Activated CD4-positive, alpha-beta T cell treated with anti-CD3 and anti-CD28 coated beads, Interleukin-10, Interleukin-2, amounts not matched to agents 100 ng/mL and 50 ng/mL, durations not matched to agents 16 hours and 8 hours (primary cell): ENCODE data around the gene CCNYL1.
"Not testable (repeated sequence)": the region's sequence is repeated elsewhere in the genome, so short reads cannot be mapped to it uniquely, and the experiment has no call there.

Source experiments
- DNase-seq: peaks from one replicate; pipeline ENCODE4 v3.0.0-alpha.2; 2020

CCNYL1 gene

DNA sequence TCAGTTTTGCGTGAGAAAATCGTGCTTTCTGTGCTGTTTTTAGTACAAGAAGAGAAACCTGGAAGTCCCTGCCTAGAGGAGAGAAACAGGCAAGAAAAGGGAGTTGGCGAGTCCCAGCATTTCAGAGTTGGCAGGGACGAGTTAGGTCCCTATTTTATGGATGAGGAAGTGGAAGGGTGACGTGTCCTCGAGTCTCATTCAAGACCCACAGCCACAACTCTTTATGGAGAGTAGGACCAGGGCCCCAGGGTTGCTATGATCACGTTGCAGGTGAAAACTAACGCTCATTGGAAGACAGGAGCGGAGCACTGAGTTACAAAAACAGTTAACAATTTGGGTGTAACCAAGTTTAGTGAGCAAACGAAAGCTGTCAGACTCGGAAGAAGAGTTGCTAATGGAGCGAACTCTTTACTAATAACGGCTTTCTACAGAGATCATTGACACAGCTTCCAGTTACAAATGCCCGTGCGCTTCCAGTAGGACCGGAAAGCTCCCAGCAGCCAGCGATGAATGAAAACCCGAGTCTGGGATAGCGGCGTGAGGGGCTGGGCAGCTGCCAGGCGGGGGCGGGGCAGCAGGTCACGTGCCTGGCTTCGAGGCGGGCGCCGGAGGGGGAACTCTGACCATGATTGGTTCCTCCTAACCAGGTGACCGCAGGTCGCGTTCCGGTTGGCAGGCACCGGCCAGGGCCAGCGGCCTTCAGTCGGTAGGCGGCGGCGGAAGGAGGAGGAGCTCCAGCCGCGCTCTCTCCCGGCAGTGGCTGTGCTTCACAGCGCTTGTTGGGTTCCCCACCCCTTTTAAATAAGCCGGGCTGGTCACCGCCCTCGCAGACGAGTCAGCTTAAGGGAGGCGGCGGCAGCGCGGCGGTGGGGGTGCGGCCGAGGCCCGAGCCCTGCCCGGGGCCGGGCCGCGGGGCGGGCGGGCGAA, at the start of gene CCNYL1:
Gene CCNYL1, plus strand, starts transcription at position 827 of the 927 bp plus-strand sequence. CDS start 257 bp downstream, outside the sequence.
- peak; percentile 99 for DNase-seq

- DNase-seq: peak; percentile 9
Measured at GRCh38 chr2:207662203-207662602, 49.2 kb upstream of the CCNYL1 start.

GRCh38 chr2:207663870-207664545, 47.4 kb upstream of the CCNYL1 start:
- no peak for DNase-seq

- no peak for DNase-seq
Measured at GRCh38 chr2:207670887-207671286, 40.6 kb upstream of the CCNYL1 start.

- DNase-seq: no peak
Measured at GRCh38 chr2:207673431-207673830, 38.0 kb upstream of the CCNYL1 start.

- no peak for DNase-seq
Measured at GRCh38 chr2:207674266-207674774, 37.1 kb upstream of the CCNYL1 start.

DNA sequence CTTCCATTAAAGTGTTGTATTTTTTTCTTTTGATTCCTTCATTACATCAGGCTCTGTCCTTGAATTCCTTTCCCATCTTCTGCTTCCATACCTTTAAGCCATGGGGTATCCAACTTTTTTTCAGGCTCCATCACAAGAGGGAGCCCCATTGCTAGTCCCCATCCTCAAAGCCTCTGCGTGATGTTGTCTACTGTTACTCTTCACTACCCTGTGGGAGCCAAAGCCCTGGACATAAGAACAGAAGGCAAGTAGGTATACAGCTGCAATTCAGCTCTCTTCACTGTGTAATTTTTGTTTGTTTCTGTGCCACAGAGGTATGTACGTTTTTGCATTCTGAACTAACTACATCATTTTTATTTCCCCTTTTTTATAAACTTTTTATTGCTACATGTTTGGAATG, 36.6 kb upstream of the CCNYL1 start:
- no peak for DNase-seq

GRCh38 chr2:207676827-207677354, 34.5 kb upstream of the CCNYL1 start:
- DNase-seq: no peak

- DNase-seq: no peak
Measured at GRCh38 chr2:207681431-207681830, 30.0 kb upstream of the CCNYL1 start.

DNA sequence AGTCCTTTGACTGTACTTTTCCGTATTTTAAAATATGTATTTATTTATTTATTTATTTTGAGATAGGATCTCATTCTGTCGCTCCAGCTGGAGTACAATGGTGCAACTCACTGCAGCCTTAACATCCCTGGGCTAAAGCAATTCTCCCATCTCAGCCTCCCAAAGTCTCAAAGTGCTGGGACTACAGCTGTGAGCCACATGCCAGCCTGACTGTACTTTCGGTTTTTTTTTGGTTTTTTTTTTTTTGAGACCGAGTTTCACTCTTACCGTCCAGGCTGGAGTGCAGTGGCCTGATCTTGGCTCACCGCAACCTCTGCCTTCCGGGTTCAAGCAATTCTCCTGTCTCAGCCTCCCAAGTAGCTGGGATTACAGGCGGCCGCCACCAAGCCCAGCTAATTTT, 28.9 kb upstream of the CCNYL1 start:
- DNase-seq: no peak

GRCh38 chr2:207683438-207683837, 28.0 kb upstream of the CCNYL1 start:
- DNase-seq: no peak

DNA sequence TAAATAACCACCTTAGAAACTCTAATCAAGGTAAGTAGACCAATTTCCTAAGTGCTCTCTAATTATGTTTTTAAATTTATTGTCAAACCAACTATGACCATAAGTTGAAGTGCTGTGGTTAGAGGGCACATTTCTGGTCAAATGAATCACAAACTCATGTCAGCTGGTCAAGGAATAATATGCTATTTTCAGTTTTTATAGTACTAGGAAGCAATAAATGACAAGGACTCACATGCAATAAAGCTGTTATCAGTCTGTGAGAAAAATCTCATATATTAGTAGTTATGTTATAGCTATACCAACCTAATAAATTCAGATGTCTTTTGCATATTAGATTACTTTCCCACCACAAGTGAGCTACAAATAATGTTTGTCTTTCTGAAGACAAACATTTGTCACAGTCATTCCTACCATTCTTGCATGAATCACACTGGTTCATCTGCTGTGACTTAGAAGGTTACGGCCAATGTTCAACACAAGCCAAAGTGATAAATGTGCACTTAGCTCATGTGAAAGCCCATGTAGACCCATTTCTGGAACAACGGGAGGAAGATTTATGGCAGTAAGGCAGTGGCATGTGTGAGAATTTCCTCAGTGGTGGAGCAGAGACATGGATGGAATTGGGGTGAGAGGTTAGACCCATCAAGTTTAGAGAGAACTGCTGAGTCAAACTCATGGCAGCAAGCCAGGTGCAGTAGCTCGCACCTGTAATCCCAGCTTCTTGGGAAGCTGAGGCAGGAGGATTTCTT, 27.4 kb upstream of the CCNYL1 start:
- peak; percentile 47 for DNase-seq

GRCh38 chr2:207686812-207687211, 24.6 kb upstream of the CCNYL1 start:
- DNase-seq: no peak

DNA sequence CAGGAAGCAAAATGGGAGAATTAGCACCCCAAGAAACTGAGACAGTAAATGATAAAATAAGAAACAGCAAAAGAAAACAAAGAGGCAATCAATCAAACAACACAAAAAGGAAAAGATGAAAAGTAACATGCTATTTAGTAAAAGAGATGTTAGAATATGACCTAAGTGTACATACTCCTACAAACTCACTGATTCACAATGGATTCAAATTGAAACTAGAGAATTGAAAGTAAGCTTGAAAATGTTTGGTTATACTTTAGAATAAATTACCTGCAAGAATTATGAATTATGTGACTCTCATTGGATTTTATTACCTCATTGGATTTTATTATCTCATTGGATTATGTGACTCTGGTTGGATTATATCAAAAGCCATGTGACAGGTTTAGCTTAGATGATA, 22.8 kb upstream of the CCNYL1 start:
- DNase-seq: peak; percentile 21

DNA sequence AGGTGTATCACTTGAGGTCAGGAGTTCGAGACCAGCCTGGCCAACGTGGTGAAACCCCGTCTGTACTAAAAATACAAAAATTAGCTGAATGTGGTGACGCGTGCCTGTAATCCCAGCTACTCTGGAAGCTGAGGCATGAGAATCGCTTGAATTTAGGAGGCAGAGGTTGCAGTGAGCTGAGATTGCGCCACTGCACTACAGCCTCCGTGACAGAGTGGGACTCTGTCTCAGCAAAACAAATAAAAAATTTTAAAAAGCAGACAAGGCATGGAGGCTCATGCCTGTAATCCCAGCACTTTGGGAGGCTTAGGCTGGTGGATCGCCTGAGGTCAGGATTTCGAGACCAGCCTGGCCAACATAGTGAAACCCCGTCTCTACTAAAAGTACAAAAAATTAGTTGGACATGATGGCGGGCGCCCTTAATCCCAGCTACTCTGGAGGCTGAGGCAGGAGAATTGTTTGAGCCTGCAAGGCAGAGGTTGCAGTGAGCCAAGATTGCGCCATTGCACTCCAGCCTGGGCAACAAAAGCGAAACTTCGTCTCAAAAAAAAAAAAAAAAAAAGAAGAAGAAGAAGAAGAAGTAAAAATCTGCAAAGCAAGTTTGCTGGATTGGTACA, 20.5 kb upstream of the CCNYL1 start:
- not testable (repeated sequence) for DNase-seq

DNA sequence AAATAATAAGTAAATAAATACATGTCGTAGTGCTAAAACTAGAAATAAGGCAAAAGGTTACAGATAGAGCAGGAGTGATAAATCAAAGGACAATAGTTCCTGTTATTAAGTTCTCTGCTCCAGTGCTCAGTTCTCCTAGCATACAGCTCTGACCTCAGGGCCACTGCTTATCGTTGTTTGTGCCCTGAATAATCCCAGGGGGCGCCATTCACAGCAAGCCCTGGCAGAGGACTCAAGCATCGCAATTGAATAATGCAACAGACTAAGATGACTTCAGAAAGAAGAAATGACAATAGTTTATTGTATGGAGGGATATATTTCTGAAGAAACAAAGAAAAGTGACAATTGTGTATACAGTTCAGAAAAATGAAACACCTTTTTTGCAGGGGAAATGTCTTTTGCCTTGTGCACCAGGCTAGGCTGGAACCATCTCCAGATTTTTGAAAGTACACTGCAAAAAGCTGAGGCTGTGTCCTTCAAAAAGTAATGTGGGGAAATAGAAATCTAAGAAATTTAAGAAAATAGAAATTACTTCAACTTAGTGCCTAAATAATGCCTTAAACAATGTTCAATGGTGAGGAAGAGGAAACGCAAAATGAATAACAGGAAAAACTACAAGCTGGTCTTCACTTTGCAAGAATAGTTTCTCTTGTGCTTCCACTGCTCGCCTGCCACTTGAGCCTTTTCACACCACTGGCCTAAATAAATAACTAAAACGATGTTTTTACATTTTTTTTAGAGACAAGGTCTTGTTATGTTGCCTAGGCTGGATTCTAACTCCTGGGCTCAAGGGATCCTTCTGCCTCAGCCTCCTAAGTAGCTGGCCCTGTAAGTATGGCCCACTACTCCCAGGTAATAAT, 19.0 kb upstream of the CCNYL1 start:
- DNase-seq: peak; percentile 49

DNA sequence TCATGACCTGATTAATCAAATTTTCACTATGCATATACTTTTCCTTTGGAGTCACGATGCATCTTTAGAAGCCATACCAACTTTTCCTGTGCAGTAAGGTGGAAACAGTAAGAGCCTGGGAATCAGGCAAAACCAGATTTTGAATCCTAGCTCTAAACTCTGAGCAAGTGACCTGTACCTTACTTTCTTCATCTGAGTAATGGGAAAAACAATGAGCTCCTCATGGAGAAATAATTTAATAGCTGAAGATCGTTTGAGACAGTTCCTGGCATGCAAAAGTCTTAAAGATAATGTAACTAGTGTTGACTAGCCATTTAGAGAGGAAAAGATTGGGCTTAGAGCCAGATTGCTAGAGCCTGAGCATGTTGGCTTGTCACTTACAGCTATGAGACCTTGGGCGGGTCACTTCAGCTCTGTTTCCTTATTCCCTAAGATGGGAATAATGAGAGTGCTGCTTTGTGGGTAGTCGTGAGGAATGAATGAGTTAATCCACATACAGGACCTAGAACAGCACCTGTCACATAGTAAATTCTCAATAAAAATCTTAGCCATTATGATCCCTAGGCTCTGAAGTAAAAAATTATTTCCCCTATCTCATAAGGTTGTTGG, 17.7 kb upstream of the CCNYL1 start:
- no peak for DNase-seq

GRCh38 chr2:207694811-207695281, 16.6 kb upstream of the CCNYL1 start:
- DNase-seq: peak; percentile 14

DNA sequence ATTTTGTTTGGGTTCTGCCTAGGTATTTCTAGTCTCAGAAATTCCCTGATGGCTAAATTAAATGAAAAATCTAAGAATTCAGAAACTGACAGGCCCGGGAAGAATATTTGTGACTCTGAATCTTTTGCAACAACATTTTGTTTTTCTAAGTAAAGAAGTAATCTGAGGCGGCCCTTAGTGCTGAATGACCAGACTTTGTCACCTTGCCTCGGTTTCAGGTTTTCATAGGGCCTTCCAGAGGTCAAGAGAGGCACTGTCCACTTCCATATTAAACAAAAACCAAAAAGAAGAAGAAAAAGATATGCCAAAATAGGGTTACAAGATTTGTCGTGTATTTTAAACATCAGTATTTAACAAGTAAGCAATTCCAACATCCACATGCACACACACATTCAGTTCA, 16.1 kb upstream of the CCNYL1 start:
- no peak for DNase-seq

DNA sequence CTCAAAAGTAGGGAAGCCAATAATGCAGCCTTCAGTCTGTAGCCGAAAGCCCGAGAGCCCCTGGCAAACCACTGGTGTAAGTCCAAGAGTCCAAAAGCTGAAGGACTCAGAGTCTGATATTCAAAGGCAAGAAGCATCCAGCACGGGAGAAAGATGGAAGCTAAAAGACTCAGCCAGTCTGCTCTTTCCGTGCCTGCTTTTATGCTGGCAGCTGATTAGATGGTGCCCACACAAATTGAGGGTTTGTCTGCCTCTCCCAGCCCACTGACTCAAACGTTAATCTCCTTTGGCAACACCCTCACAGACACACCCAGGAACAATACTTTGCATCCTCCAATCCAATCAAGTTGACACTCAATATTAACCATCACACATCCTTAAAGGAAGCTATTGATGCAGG, 14.5 kb upstream of the CCNYL1 start:
- not testable (repeated sequence) for DNase-seq

- DNase-seq: no peak
Measured at GRCh38 chr2:207697411-207697810, 14.0 kb upstream of the CCNYL1 start.
